H1 (cell line): Measurements from ENCODE around the gene POLR2I. TPM values are rescaled to one million over a fixed set of nuclear protein-coding genes. Genes with fewer than 3 reads are reported as not detected.

ENCODE experiments used
- CTCF ChIA-PET: fragments of 300-600 bp; sonication (Branson Sonifier 250); formaldehyde crosslinking; loops from one replicate; lab custom pipeline; 2021; ENCODE audit not compliant: partially characterized antibody; lab: Charles Lee
- POLR2A ChIA-PET: fragments of 300-600 bp; sonication (Branson Sonifier 250); formaldehyde crosslinking; loops from one replicate; lab custom pipeline; 2021; ENCODE audit warnings: inconsistent platforms; ENCODE audit not compliant: partially characterized antibody; lab: Charles Lee
- DNase-seq, 2 experiments: peaks; one replicate each; pipeline versions ENCODE4 v3.0.0 to v3.0.0-alpha.2; 2010 to 2022; ENCODE audit warnings: low spot score in 2 of 2, low read depth in 1 of 2, mixed read lengths in 1 of 2
- FAIRE-seq: peaks from 2 replicates; lab custom pipeline; 2011; peaks lifted over from hg19 to GRCh38; lab: Jason Lieb, UNC
- H2AFZ ChIP-seq: 2 replicates; pipeline ENCODE4 v1.8.1; 2012; ENCODE audit warnings: low read length, inconsistent platforms
- H2AK5ac ChIP-seq: 2 replicates; pipeline ENCODE4 v1.6.1; 2013; ENCODE audit warnings: low read depth, low read length
- H2BK120ac ChIP-seq: replicated peaks from 2 replicates; pipeline ENCODE3; 2013; ENCODE audit warnings: low read depth, low read length, inconsistent platforms
- H2BK12ac ChIP-seq: 2 replicates; pipeline ENCODE4 v1.6.1; 2013; ENCODE audit warnings: low read depth, low read length
- H2BK15ac ChIP-seq: 2 replicates; pipeline ENCODE4 v1.6.1; 2013; ENCODE audit warnings: low read length
- H2BK20ac ChIP-seq: 2 replicates; pipeline ENCODE4 v1.6.1; 2013; ENCODE audit warnings: low read length
- H2BK5ac ChIP-seq: 2 replicates; pipeline ENCODE4 v1.6.1; 2013; ENCODE audit warnings: low read depth, low read length
- H3K14ac ChIP-seq: 2 replicates; pipeline ENCODE4 v1.6.1; 2013; ENCODE audit warnings: inconsistent platforms; ENCODE audit not compliant: insufficient read length
- H3K18ac ChIP-seq: 2 replicates; pipeline ENCODE4 v1.6.1; 2013; ENCODE audit warnings: low read length; ENCODE audit errors: extremely low read depth
- H3K23ac ChIP-seq: 2 replicates; pipeline ENCODE4 v1.6.1; 2013; ENCODE audit warnings: inconsistent platforms; ENCODE audit not compliant: insufficient read length
- H3K23me2 ChIP-seq: 2 replicates; pipeline ENCODE4 v1.6.1; 2013; ENCODE audit warnings: low read depth, low read length
- H3K27ac ChIP-seq: 2 replicates; pipeline ENCODE4 v1.6.1; 2011; ENCODE audit warnings: low read depth, low read length, inconsistent platforms
- H3K27me3 ChIP-seq, 4 experiments: replicated peaks in 1 of 4; 1 replicate in 1 of 4; 2 replicates in 3 of 4; pipeline versions ENCODE4 v1.6.1 to v1.8.1; 2011 to 2013; ENCODE audit warnings: low read length in 3 of 4, mild to moderate bottlenecking in 3 of 4, inconsistent platforms in 2 of 4, mixed read lengths in 2 of 4, moderate library complexity in 1 of 4; ENCODE audit not compliant: control insufficient read depth in 3 of 4, insufficient read depth in 3 of 4; ENCODE audit errors: extremely low read depth in 1 of 4
- H3K36me3 ChIP-seq, 4 experiments: 2 replicates each; pipeline versions ENCODE4 v1.6.1 to v1.8.1; 2011 to 2013; ENCODE audit warnings: mild to moderate bottlenecking in 4 of 4, low read length in 3 of 4, moderate library complexity in 2 of 4, control low read depth in 1 of 4, inconsistent platforms in 1 of 4; ENCODE audit not compliant: insufficient read depth in 4 of 4, control insufficient read depth in 2 of 4
- H3K4ac ChIP-seq: replicated peaks from 2 replicates; pipeline ENCODE3; 2013; ENCODE audit warnings: low read length, low read depth, mixed read lengths, inconsistent platforms; ENCODE audit not compliant: insufficient read length
- H3K4me1 ChIP-seq, 4 experiments: replicated peaks in 1 of 4; 1 replicate in 1 of 4; 2 replicates in 3 of 4; pipeline versions ENCODE4 v1.6.1 to v1.8.1; 2011 to 2013; ENCODE audit warnings: low read length in 3 of 4, inconsistent platforms in 2 of 4, mixed read lengths in 1 of 4; ENCODE audit not compliant: insufficient read depth in 4 of 4, control insufficient read depth in 3 of 4
- H3K4me2 ChIP-seq, 2 experiments: 2 replicates each; pipeline versions ENCODE4 v1.6.1 to v1.8.1; 2011 to 2013; ENCODE audit warnings: low read depth in 2 of 2, low read length in 2 of 2, control low read depth in 1 of 2, inconsistent platforms in 1 of 2, mild to moderate bottlenecking in 1 of 2; ENCODE audit not compliant: insufficient read depth in 1 of 2
- H3K4me3 ChIP-seq, 4 experiments: fragments of 200-600, 300-600 bp in 1 of 4; sonication (generic), shearing (Covaris generic), sonication (Bioruptor Twin) in 1 of 4; 2 replicates each; pipeline versions ENCODE4 v1.5.1 to v1.8.1; 2011 to 2016; ENCODE audit warnings: low read length in 4 of 4, low read depth in 3 of 4, control low read depth in 2 of 4, inconsistent platforms in 2 of 4, mild to moderate bottlenecking in 2 of 4, mixed read lengths in 1 of 4, moderate library complexity in 1 of 4; ENCODE audit not compliant: insufficient read depth in 2 of 4; ENCODE audit errors: extremely low read depth in 1 of 4
- H3K56ac ChIP-seq: replicated peaks from 2 replicates; pipeline ENCODE3; 2013; ENCODE audit warnings: low read depth, mild to moderate bottlenecking, mixed read lengths, low read length, inconsistent platforms; ENCODE audit not compliant: insufficient read length
- H3K79me1 ChIP-seq: 2 replicates; pipeline ENCODE4 v1.6.1; 2013; ENCODE audit warnings: low read depth, low read length, control low read depth
- H3K79me2 ChIP-seq, 2 experiments: 2 replicates each; pipeline versions ENCODE4 v1.6.1 to v1.8.1; 2012 to 2013; ENCODE audit warnings: low read length in 2 of 2, mild to moderate bottlenecking in 2 of 2, inconsistent platforms in 1 of 2; ENCODE audit not compliant: insufficient read depth in 2 of 2, control insufficient read depth in 1 of 2
- H3K9ac ChIP-seq, 4 experiments: replicated peaks in 1 of 4; 1 replicate in 1 of 4; 2 replicates in 3 of 4; pipeline versions ENCODE4 v1.6.1 to v1.8.1; 2011 to 2013; ENCODE audit warnings: low read depth in 3 of 4, low read length in 3 of 4, control low read depth in 2 of 4, mild to moderate bottlenecking in 2 of 4, moderate library complexity in 2 of 4, inconsistent platforms in 1 of 4; ENCODE audit errors: extremely low read depth in 1 of 4
- H3K9me3 ChIP-seq, 2 experiments: 2 replicates each; pipeline versions ENCODE4 v1.6.1 to v1.8.1; 2012 to 2013; ENCODE audit warnings: mild to moderate bottlenecking in 2 of 2, moderate library complexity in 2 of 2, control low read depth in 1 of 2, inconsistent platforms in 1 of 2, low read depth in 1 of 2, low read length in 1 of 2, mixed read lengths in 1 of 2; ENCODE audit not compliant: insufficient read depth in 2 of 2
- H4K20me1 ChIP-seq, 2 experiments: replicated peaks in 1 of 2; 2 replicates each; pipeline versions ENCODE3 to v1.8.1; 2011 to 2013; ENCODE audit warnings: inconsistent platforms in 2 of 2, low read length in 2 of 2, mild to moderate bottlenecking in 1 of 2; ENCODE audit not compliant: insufficient read depth in 2 of 2, control insufficient read depth in 1 of 2
- H4K5ac ChIP-seq: 2 replicates; pipeline ENCODE4 v1.6.1; 2013; ENCODE audit warnings: low read length, low read depth, mixed read lengths, inconsistent platforms; ENCODE audit not compliant: insufficient read length
- H4K8ac ChIP-seq: 2 replicates; pipeline ENCODE4 v1.8.0; 2013; ENCODE audit warnings: mild to moderate bottlenecking, moderate library complexity, low read length, inconsistent platforms; ENCODE audit not compliant: insufficient read depth; ENCODE audit errors: extremely low read depth
- H4K91ac ChIP-seq: replicated peaks from 2 replicates; pipeline ENCODE3; 2013; ENCODE audit warnings: low read length, mixed read lengths, inconsistent platforms; ENCODE audit not compliant: insufficient read length
- CBX5 ChIP-seq: fragments of 300-800, 300-1000 bp; sonication (generic); IDR thresholded peaks from 2 replicates; pipeline ENCODE4 v1.7.1; 2016; ENCODE audit warnings: antibody characterized with exemption, low read length, low read depth
- EP300 ChIP-seq, 2 experiments: IDR thresholded peaks; 1 replicate in 1 of 2; 2 replicates in 1 of 2; pipeline ENCODE4 v1.6.1; 2011 to 2012; ENCODE audit warnings: low read depth in 2 of 2, low read length in 2 of 2, mild to moderate bottlenecking in 2 of 2, borderline replicate concordance in 1 of 2, inconsistent platforms in 1 of 2, moderate library complexity in 1 of 2
- MAFK ChIP-seq: IDR thresholded peaks from 2 replicates; pipeline ENCODE4 v1.6.1; 2012; ENCODE audit warnings: low read depth, mild to moderate bottlenecking, improper control_type of control experiment, low read length
- RFX5 ChIP-seq: IDR thresholded peaks from 2 replicates; pipeline ENCODE4 v1.6.1; 2011; ENCODE audit warnings: low read depth, low read length, improper control_type of control experiment, borderline replicate concordance
- SP2 ChIP-seq: IDR thresholded peaks from 2 replicates; pipeline ENCODE4 v1.6.1; 2012; ENCODE audit warnings: mild to moderate bottlenecking, low read length, inconsistent platforms
- TBP ChIP-seq: IDR thresholded peaks from 2 replicates; pipeline ENCODE4 v1.6.1; 2011; ENCODE audit warnings: low read depth, low read length, improper control_type of control experiment
- TEAD4 ChIP-seq: IDR thresholded peaks from 2 replicates; pipeline ENCODE4 v1.6.1; 2012; ENCODE audit warnings: low read depth, low read length, inconsistent platforms, mixed read lengths
- WGBS, 2 experiments: shearing (Covaris generic) in 1 of 2; methylation state at CpG; one replicate each; pipeline versions ENCODE4 v1.1.6 to v1.1.7; 2013 to 2015; ENCODE audit warnings: low lambda C conversion rate in 2 of 2, mixed read lengths in 2 of 2, inconsistent platforms in 1 of 2, low coverage in 1 of 2, missing lambda C conversion rate in 1 of 2; ENCODE audit not compliant: insufficient replicate concordance in 2 of 2, insufficient coverage in 1 of 2, insufficient read length in 1 of 2; ENCODE audit errors: extremely low coverage in 1 of 2, missing lambda C conversion rate in 1 of 2; 5-methylcytosine and 5-hydroxymethylcytosine counted together
- polyA plus RNA-seq, 7 experiments: library from polyadenylated mRNA; depleted of rRNA in 3 of 7; stranded (reverse) in 5 of 7; unstranded in 2 of 7; fragments of >200 nt in 5 of 7; fragments of 200-250 nt in 2 of 7; gene quantifications; 1 replicate in 5 of 7; 2 replicates in 1 of 7; 4 replicates in 1 of 7; pipeline versions ENCODE4 v1.2.1 to v1.2.3, GENCODE V29; 2011 to 2013; ENCODE audit warnings: missing spikeins in 2 of 7, mixed read lengths in 2 of 7
- total RNA-seq: library from RNA; stranded (reverse); fragmentation: NEBNext Ultra II Directional; extraction: Animal tissue kit (Norgen Biotek cat#: 25700); gene quantifications from 2 replicates; pipeline ENCODE4 v1.2.1, GENCODE V29; 2021

Gene POLR2I
- total and polyA plus RNA-seq, 2 of the 8 experiments (the other 6 are each of a cell fraction or from before 2014, with no cell fraction given): 143 to 150 TPM

DNA sequence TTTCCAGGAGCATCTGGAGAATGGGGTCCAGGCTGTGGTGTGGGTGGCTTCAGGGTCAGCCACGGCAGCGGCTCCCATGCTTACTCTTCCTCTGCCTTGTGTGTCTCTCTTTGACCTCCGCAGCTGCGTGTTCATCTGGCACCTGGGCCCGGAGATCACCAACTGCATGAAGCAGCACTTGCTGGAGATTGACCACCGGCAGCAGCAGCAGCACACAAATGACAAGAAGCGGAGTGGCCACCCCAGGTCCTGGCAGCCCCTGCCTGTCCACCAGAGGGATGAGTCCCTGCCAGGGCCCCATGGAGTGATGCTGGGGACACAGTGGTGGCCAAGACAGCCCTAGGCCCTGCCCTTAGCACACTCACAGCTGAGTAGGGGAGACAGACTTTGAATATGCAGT is 22.1 kb downstream of the POLR2I start:
- FAIRE-seq (no peak), DNase-seq (no peak)
- Histone ChIP-seq H3K79me2 (no peaks in the 10 kb centered on the region), H2BK20ac (no peak overlapping the region), H3K56ac (no peak overlapping the region), H3K4ac (no peak overlapping the region), H2BK12ac (no peak overlapping the region), H4K5ac (no peak overlapping the region), H3K23me2 (no peaks in the 10 kb centered on the region), H2AFZ (no peak overlapping the region), H4K8ac (no peak overlapping the region; the same call in 1 of the 2 replicates), H3K36me3 (peaks cover 30 to 74% (median 61%) of the 10 kb centered on the region in 4 experiments), H3K4me1 (no peaks in the 10 kb centered on the region), H3K23ac (no peak overlapping the region), H2BK5ac (no peak overlapping the region), H2BK15ac (no peak overlapping the region), H3K79me1 (no peaks in the 10 kb centered on the region), H2AK5ac (no peak overlapping the region), H4K91ac (no peak overlapping the region), H3K27me3 (no peaks in the 10 kb centered on the region), H3K9me3 (no peaks in the 10 kb centered on the region), H3K18ac (no peak overlapping the region), H3K9ac (no peak overlapping the region), H2BK120ac (no peak overlapping the region), H3K4me3 (no peak overlapping the region), H3K4me2 (no peak overlapping the region), H3K27ac (no peak overlapping the region), H4K20me1 (peaks cover 2 to 15% of the 10 kb centered on the region in 2 experiments), H3K14ac (no peak overlapping the region)
- CTCF ChIA-PET: no interaction called here
- TF ChIP-seq EP300 (IDR thresholded peaks at IDR 0.05; ENCODE audit: borderline replicate concordance in 1 of 2, low read depth in 2 of 2, low read length in 2 of 2): no peak
- no peak for TF ChIP-seq CBX5
- no peak for TF ChIP-seq MAFK
- TF ChIP-seq TEAD4: no peak
- no peak for TF ChIP-seq RFX5
- TF ChIP-seq TBP: no peak
- TF ChIP-seq SP2: no peak
- POLR2A ChIA-PET: no interaction called here
- WGBS, 2 experiments: 93% methylated on average over 7 of the region's 7 CpGs; no CpG with 5 or more reads in 1 of the 2 experiments
